Measurements from ENCODE around the gene RPS28. TPM values are rescaled to one million over a fixed set of nuclear protein-coding genes. Genes with fewer than 3 reads are reported as not detected.

RPS28 gene
- 625 and 752 TPM in 2 replicates for total RNA-seq

DNA sequence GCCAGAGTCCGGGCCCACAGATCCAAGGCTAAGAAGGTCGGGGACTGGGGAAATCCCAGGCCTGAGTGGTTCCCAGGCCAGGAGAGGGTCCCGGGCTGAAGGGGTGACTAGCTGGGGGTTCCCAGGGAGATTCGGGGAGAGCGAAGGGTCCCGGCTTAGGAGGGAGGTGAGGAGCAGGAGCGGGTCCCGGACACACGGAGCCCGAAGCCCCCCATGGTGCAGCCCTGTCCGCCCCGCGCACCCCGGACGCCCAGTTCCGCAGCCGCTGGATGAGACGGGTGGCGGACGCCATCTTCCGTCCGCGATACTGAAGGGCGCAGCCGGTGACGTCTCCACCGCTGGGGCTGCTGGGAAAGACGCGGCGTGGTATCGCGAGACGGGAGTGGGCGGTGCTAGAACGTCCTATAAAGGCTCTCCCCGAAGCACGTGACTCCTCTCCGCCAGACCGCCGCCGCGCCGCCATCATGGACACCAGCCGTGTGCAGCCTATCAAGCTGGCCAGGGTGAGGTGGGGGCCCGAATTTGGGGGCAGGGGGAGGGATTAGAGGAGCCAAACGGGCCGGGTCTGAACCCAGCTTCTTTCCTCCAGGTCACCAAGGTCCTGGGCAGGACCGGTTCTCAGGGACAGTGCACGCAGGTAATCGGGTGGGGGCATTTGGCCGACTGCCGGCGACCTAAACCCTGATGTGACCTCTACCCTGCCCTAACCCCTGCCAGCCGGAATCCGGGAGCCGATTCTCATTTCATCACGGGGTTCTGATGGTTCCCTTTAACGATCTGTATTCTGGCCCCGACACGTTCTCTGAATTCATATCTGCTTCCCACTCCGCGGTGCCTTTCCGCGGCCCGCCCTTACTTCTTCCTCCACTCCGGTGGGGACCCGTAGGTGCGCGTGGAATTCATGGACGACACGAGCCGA is at the start of gene RPS28, which contains the start of gene NDUFA7:
RPS28 (plus strand) TSS at position 430 of the 919 bp plus-strand sequence; CDS start at position 465, 35 bp downstream.
NDUFA7 (minus strand) TSS at position 309 of the 919 bp plus-strand sequence; CDS start at position 292, 17 bp downstream.

DNA sequence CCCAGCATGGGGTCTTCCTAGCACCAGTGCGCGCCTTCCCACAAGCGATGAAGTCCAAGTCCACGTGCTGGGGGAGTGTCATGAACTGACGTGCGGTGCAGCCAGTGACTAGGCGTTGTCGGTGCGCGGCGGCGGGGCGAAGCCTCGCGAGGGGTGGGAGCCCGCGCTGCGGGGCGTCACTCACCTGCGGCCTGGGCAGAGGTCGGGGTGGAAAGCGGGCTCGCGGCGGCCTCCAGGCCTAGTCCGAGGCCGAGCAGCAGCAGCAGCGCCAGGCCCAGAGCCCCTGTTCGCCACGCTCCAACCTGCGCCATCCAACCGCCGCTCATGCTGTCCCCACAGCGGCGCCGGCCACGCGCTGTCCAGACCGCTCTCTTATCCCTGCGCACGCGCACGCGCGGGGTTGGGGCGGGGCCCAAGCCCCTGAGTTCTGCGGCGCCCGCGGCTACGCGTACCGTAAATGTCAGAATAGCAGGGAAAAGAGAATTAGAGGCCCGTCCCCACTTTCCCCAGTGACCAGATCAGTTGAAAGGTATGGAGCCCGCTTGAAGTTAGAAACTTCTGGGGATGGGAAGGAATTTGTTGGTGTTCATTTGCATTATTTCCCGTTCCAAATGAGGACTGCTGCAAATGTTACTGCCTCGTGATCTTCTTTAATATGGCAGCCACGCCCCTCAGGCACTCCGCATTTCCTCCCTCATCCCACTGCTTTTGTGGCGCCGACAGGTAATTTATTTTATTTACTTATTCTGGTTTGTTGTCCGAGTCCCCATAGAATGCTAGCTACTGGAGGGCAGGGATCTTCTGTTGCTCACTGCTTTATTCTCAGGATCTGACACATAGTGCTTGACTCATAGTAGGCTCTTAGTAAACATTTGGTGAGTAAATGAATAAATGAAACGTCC is 13.1 kb upstream of the RPS28 start, which contains the start of gene CD320:
CD320 (minus strand) TSS at position 394 of the 902 bp plus-strand sequence; CDS start at position 326, 68 bp downstream.

DNA sequence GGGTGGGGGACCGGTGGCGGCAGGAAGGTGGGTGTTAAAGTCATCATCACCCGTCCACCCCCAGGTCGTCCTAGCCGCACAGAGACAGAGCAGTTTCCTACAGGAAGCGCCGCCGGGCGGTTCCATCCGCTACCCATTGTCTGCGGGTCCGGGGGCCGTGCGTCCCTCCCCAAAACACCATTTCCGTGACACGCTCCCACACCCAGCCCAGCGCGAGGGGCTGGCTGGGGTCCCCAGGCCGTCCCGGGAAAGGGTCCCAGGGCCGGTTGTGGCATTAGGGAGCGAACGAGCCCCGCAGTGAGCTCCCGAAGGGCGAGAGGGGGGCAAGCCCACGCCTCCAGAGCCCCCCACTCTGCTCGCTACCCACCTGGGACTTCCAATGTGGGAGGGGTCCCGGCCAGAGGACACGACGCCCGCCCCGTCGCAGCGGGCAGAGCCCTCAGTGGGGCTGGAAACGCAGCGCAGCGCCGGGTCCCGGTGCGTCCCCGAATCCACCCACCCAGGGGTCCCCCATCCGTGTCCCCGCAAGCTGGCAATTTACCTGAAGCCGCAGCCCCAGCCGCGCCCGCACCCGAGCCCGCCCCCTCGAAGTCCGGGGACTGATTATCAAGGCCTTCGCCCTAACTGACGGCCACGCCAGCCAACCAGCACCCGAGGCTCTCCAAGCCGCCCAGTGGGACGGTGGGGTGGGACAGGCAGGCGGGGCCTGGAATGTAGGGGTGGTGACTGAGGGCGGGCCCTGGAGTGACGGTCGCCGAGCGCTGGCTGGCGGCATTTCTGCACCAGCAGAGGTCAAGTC is 21.6 kb downstream of the RPS28 start, which contains the start of gene KANK3:
KANK3 (minus strand) TSS at position 579 of the 799 bp plus-strand sequence. CDS start 5,434 bp downstream, outside the sequence.

DNA sequence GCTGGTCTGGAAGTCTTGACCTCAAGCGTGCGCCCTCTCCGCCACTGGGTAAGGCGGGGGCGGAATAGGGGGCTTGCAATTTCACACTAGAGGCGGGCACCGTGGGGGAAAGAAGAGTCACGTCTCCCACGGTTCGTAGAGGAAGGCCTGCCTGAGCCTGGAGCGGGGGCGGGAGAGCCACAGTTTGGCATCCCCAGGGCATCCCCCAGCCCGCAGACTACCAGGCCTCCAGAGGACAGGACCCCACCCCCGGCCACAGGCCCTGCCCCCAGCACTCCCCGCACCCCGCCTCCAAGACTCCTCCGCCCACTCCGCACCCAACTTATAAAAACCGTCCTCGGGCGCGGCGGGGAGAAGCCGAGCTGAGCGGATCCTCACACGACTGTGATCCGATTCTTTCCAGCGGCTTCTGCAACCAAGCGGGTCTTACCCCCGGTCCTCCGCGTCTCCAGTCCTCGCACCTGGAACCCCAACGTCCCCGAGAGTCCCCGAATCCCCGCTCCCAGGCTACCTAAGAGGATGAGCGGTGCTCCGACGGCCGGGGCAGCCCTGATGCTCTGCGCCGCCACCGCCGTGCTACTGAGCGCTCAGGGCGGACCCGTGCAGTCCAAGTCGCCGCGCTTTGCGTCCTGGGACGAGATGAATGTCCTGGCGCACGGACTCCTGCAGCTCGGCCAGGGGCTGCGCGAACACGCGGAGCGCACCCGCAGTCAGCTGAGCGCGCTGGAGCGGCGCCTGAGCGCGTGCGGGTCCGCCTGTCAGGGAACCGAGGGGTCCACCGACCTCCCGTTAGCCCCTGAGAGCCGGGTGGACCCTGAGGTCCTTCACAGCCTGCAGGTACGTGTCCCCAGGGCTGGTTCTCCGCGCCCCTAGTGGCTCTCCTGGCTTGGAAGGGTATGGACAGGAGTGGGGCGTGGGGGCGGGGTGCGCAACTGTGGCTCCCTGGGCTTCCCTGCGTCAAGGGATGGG is 42.8 kb downstream of the RPS28 start, which contains the start of gene ANGPTL4:
ANGPTL4 (plus strand) TSS at position 353 of the 969 bp plus-strand sequence; CDS start at position 520, 167 bp downstream.

Other genes with a start within 250 kb of the RPS28 start
- not detected in 2 replicates for gene FBN3, start 171.9 kb upstream of the RPS28 start, total RNA-seq
- 1.8 and 2.5 TPM in 2 replicates for gene CERS4, start 112.1 kb upstream of the RPS28 start, total RNA-seq
- gene CD320, start 13.1 kb upstream of the RPS28 start, total RNA-seq, result 28.0 and 31.7 TPM in 2 replicates
- gene NDUFA7, start 121 bp upstream of the RPS28 start, total RNA-seq, result 30.6 and 37.2 TPM in 2 replicates
- 19.3 and 35.2 TPM in 2 replicates for gene KANK3, start 21.8 kb downstream of the RPS28 start, total RNA-seq
- 21.4 and 262 TPM in 2 replicates for gene ANGPTL4, start 42.7 kb downstream of the RPS28 start, total RNA-seq
- gene RAB11B, start 68.9 kb downstream of the RPS28 start, total RNA-seq, result 60.2 and 82.3 TPM in 2 replicates
- gene MARCHF2, start 91.8 kb downstream of the RPS28 start, total RNA-seq, result 89.6 and 160 TPM in 2 replicates
- gene HNRNPM, start 123.5 kb downstream of the RPS28 start, total RNA-seq, result 79.4 and 116 TPM in 2 replicates
- not detected in 2 replicates for gene PRAM1, start 181.1 kb downstream of the RPS28 start, total RNA-seq
- gene ZNF414, start 192.7 kb downstream of the RPS28 start, total RNA-seq, result 2.7 and 5.9 TPM in 2 replicates